OCI-LY1 (cell line): ENCODE results near the gene PCBP3.

Experiments
- H2AFZ ChIP-seq: fragments of 200-600 bp; sonication (generic), shearing (Covaris generic); 2 replicates; pipeline ENCODE4 v1.6.0; 2014; ENCODE audit warnings: antibody characterized with exemption, mild to moderate bottlenecking, low read length
- H3F3A ChIP-seq: fragments of 200-600 bp; sonication (generic), shearing (Covaris generic); 2 replicates; pipeline ENCODE4 v1.6.0; 2014; ENCODE audit warnings: mild to moderate bottlenecking, antibody characterized with exemption, low read length, moderate library complexity; ENCODE audit not compliant: insufficient read depth
- H3K27ac ChIP-seq: fragments of 200-600 bp; sonication (generic); 2 replicates; pipeline ENCODE4 v1.5.1; 2014; ENCODE audit warnings: low read length, mixed run types, mild to moderate bottlenecking, low read depth; ENCODE audit not compliant: poor library complexity, severe bottlenecking
- H3K27me3 ChIP-seq: fragments of 200-600 bp; sonication (generic); 2 replicates; pipeline ENCODE4 v1.6.0; 2014; ENCODE audit warnings: antibody characterized with exemption, mild to moderate bottlenecking, low read length, moderate library complexity; ENCODE audit not compliant: insufficient read depth
- H3K36me3 ChIP-seq: fragments of 200-600 bp; sonication (generic); 2 replicates; pipeline ENCODE4 v1.6.1; 2014; ENCODE audit warnings: mild to moderate bottlenecking, antibody characterized with exemption, low read length, moderate library complexity, mixed read lengths; ENCODE audit not compliant: insufficient read depth
- H3K4me1 ChIP-seq: fragments of 200-600 bp; sonication (generic); 2 replicates; pipeline ENCODE4 v1.5.1; 2014; ENCODE audit warnings: mild to moderate bottlenecking, low read length, moderate library complexity; ENCODE audit not compliant: insufficient read depth, severe bottlenecking
- H3K4me2 ChIP-seq: fragments of 200-600 bp; sonication (generic), shearing (Covaris generic); 2 replicates; pipeline ENCODE4 v1.6.1; 2014; ENCODE audit warnings: low read length
- H3K4me3 ChIP-seq: fragments of 200-600 bp; sonication (generic); 2 replicates; pipeline ENCODE4 v1.5.1; 2014; ENCODE audit warnings: low read length, low read depth, mild to moderate bottlenecking, mixed read lengths; ENCODE audit not compliant: poor library complexity, severe bottlenecking
- H3K79me2 ChIP-seq: fragments of 200-600 bp; shearing (Covaris generic); 2 replicates; pipeline ENCODE4 v1.6.1; 2016; ENCODE audit warnings: mixed run types, low read length, mixed read lengths; ENCODE audit not compliant: insufficient read depth
- H3K9ac ChIP-seq: fragments of 200-600 bp; sonication (generic), shearing (Covaris generic); 2 replicates; pipeline ENCODE4 v1.6.1; 2014; ENCODE audit warnings: mild to moderate bottlenecking, low read length, mixed read lengths
- H3K9me2 ChIP-seq: fragments of 200-600 bp; sonication (generic), shearing (Covaris generic); 2 replicates; pipeline ENCODE4 v1.6.1; 2014; ENCODE audit warnings: low read depth, mild to moderate bottlenecking, low read length, mixed read lengths
- H3K9me3 ChIP-seq: fragments of 200-600 bp; shearing (Covaris generic); 2 replicates; pipeline ENCODE4 v1.6.1; 2014; ENCODE audit warnings: low read length, mixed read lengths
- H4K20me1 ChIP-seq: fragments of 200-600 bp; sonication (generic), shearing (Covaris generic); 2 replicates; pipeline ENCODE4 v1.6.0; 2016; ENCODE audit warnings: mild to moderate bottlenecking, low read length; ENCODE audit not compliant: insufficient read depth
- CTCF ChIP-seq: fragments of 200-600 bp; sonication (generic), shearing (Covaris generic); IDR thresholded peaks from 2 replicates; pipeline ENCODE4 v1.5.1; 2017; ENCODE audit warnings: mild to moderate bottlenecking, antibody characterized with exemption, low read length, moderate library complexity, mixed read lengths
- EZH2 ChIP-seq: fragments of 200-600 bp; sonication (generic), shearing (Covaris generic); IDR thresholded peaks from 2 replicates; pipeline ENCODE4 v1.8.0; 2017; ENCODE audit warnings: borderline replicate concordance, mixed run types, mild to moderate bottlenecking, antibody characterized with exemption, low read length, moderate library complexity, mixed read lengths

The PCBP3 gene

GRCh38 chr21:45943630-45944540 lies 300.4 kb downstream of the PCBP3 start:
- Histone ChIP-seq H3K36me3 (no peaks in the 10 kb centered on the region), H3K9me3 (no peaks in the 10 kb centered on the region), H2AFZ (no peak overlapping the region), H3K79me2 (no peaks in the 10 kb centered on the region), H3K4me2 (no peak overlapping the region), H3K4me3 (no peak overlapping the region), H3K9me2 (no peaks in the 10 kb centered on the region), H3K27me3 (no peaks in the 10 kb centered on the region; the same call in 1 of the 2 replicates), H3K27ac (no peak overlapping the region), H3K4me1 (no peaks in the 10 kb centered on the region), H3F3A (no peaks in the 10 kb centered on the region), H4K20me1 (no peaks in the 10 kb centered on the region), H3K9ac (no peak overlapping the region)
- no peak for TF ChIP-seq CTCF
- no peak for TF ChIP-seq EZH2

- H3K9me2 ChIP-seq, result no peaks in the 10 kb centered on the region
- H2AFZ ChIP-seq, result no peak overlapping the region
- H3K4me2 ChIP-seq, result no peak overlapping the region
- no peaks in the 10 kb centered on the region; the same call in 1 of the 2 replicates for H3K27me3 ChIP-seq
- no peaks in the 10 kb centered on the region for H3K79me2 ChIP-seq
- H3K9ac ChIP-seq, result no peak overlapping the region
- H3K9me3 ChIP-seq, result no peaks in the 10 kb centered on the region
- no peak overlapping the region for H3K27ac ChIP-seq
- no peaks in the 10 kb centered on the region for H3F3A ChIP-seq
- H3K36me3 ChIP-seq, result no peaks in the 10 kb centered on the region
- H3K4me3 ChIP-seq, result no peak overlapping the region
- no peaks in the 10 kb centered on the region for H4K20me1 ChIP-seq
- no peaks in the 10 kb centered on the region for H3K4me1 ChIP-seq
- TF ChIP-seq CTCF, result no peak
- no peak for TF ChIP-seq EZH2
These were observed 301.1 kb downstream of the PCBP3 start for GRCh38 chr21:45944601-45945000.

GRCh38 chr21:45945066-45945867 lies 301.7 kb downstream of the PCBP3 start:
- Histone ChIP-seq H3K4me3 (no peak overlapping the region), H3K9me3 (no peaks in the 10 kb centered on the region), H3K9ac (no peak overlapping the region), H3K79me2 (no peaks in the 10 kb centered on the region), H4K20me1 (no peaks in the 10 kb centered on the region), H3K36me3 (no peaks in the 10 kb centered on the region), H3F3A (no peaks in the 10 kb centered on the region), H3K9me2 (no peaks in the 10 kb centered on the region), H3K4me1 (no peaks in the 10 kb centered on the region), H2AFZ (no peak overlapping the region), H3K4me2 (no peak overlapping the region), H3K27me3 (no peaks in the 10 kb centered on the region; the same call in none of the 2 replicates), H3K27ac (no peak overlapping the region)
- no peak for TF ChIP-seq CTCF
- no peak for TF ChIP-seq EZH2
